Spleen (tissue), 7 donors: Measurements from ENCODE around the gene CHRNA7.

Source experiments
- POLR2A ChIP-seq, 3 donors: fragments of 450-650 bp; IDR thresholded peaks; one replicate each; pipeline ENCODE4 v1.5.1; 2017; ENCODE audit warnings: antibody characterized with exemption in 3 of 3, mild to moderate bottlenecking in 1 of 3
- POLR2AphosphoS5 ChIP-seq, 3 donors: sonication (generic); formaldehyde crosslinking; IDR thresholded peaks; one replicate each; pipeline ENCODE4 v1.5.1; 2017; ENCODE audit warnings: antibody characterized with exemption in 3 of 3
- TF ChIP-seq, protein P1 (sequence below), 11 experiments: fragments of 200-600 bp in 7 of 11; fragments of 450-650 bp in 4 of 11; sonication (generic) in 4 of 11; IDR thresholded peaks in 8 of 11; conservative IDR thresholded peaks in 3 of 11; 1 replicate in 7 of 11; 2 replicates in 4 of 11; pipeline versions ENCODE4 v1.4.0 to v1.8.0; 2016 to 2021; ENCODE audit warnings: antibody characterized with exemption in 11 of 11, inconsistent platforms in 4 of 11, mild to moderate bottlenecking in 1 of 11
- donor health status: DM: no; HTN: no; CAD: no; lungs with moderate emphysema.
- donor health status: DM: no; HTN: no; CAD: no.
- donor health status: DM: no; HTN: no; CAD: no.

DNA sequence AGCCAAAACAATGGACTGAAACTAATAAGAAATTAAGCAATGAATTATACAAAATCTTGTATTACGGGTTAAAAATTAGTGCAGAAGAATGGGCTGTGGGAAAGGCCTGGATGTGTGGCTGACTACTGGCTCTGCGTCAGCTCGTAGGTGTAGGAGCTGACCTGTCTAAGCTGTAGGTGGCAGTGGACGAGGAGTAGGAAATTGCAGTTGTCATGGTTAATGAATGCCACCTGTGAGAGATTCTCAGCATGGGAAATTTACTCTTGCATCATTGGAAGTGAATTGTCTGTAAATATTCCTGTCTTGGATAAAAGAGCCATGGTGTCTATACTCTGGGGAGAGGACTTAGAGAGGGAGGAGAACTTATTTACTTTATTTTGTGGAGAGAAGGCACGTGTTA, 23.4 kb downstream of the CHRNA7 start:
- TF ChIP-seq POLR2A (IDR thresholded peaks at IDR 0.05) (no peak), POLR2AphosphoS5 (IDR thresholded peaks at IDR 0.05) (no peak)
- TF ChIP-seq, protein P1, sequence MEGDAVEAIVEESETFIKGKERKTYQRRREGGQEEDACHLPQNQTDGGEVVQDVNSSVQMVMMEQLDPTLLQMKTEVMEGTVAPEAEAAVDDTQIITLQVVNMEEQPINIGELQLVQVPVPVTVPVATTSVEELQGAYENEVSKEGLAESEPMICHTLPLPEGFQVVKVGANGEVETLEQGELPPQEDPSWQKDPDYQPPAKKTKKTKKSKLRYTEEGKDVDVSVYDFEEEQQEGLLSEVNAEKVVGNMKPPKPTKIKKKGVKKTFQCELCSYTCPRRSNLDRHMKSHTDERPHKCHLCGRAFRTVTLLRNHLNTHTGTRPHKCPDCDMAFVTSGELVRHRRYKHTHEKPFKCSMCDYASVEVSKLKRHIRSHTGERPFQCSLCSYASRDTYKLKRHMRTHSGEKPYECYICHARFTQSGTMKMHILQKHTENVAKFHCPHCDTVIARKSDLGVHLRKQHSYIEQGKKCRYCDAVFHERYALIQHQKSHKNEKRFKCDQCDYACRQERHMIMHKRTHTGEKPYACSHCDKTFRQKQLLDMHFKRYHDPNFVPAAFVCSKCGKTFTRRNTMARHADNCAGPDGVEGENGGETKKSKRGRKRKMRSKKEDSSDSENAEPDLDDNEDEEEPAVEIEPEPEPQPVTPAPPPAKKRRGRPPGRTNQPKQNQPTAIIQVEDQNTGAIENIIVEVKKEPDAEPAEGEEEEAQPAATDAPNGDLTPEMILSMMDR (IDR thresholded peaks at IDR 0.05 in 8 of 11, conservative IDR thresholded peaks at IDR 0.05 in 3 of 11): no peak
